HFFc6 (cell line): ENCODE data around the gene PELO. TPM values are rescaled to one million over a fixed set of nuclear protein-coding genes. Genes with fewer than 3 reads are reported as not detected.

Experiments
- DNase-seq: peaks from one replicate; pipeline ENCODE4 v3.0.0-alpha.2; 2018
- H3K27ac Mint-ChIP-seq: 2 replicates; pipeline ENCODE4 v1.8.0; 2020; ENCODE audit warnings: mild to moderate bottlenecking, mixed read lengths
- H3K27me3 Mint-ChIP-seq: 2 replicates; pipeline ENCODE4 v1.8.0; 2021; ENCODE audit warnings: mild to moderate bottlenecking, moderate library complexity, mixed read lengths; ENCODE audit not compliant: insufficient read depth
- H3K36me3 Mint-ChIP-seq: 2 replicates; pipeline ENCODE4 v1.8.0; 2021; ENCODE audit warnings: low read depth, mixed read lengths
- H3K4me1 Mint-ChIP-seq: 2 replicates; pipeline ENCODE4 v1.8.0; 2020; ENCODE audit warnings: low read depth, mixed read lengths
- H3K4me3 Mint-ChIP-seq: 2 replicates; pipeline ENCODE4 v1.8.0; 2020; ENCODE audit warnings: mild to moderate bottlenecking, moderate library complexity, mixed read lengths
- H3K9me3 Mint-ChIP-seq: 2 replicates; pipeline ENCODE4 v1.8.0; 2020; ENCODE audit warnings: mild to moderate bottlenecking, mixed read lengths
- CTCF ChIP-seq: fragments of 200-600 bp; sonication (generic); IDR thresholded peaks from 2 replicates; pipeline ENCODE4 v1.5.0; 2021; ENCODE audit warnings: antibody characterized with exemption, mild to moderate bottlenecking
- total RNA-seq, 6 experiments: library from RNA; stranded (reverse); fragmentation: NEBNext Ultra II Directional; extraction: Animal tissue kit (Norgen Biotek cat#: 25700); gene quantifications; 2 replicates in 1 of 6; 3 replicates in 5 of 6; pipeline ENCODE4 v1.2.3, GENCODE V29; 2021

The PELO gene
- total RNA-seq, 6 experiments from 2014 or later: 52.6 to 77.2 (median 72.8) TPM

- TF ChIP-seq CTCF: no peak
- Mint-ChIP-seq H3K36me3 (no peaks in the 10 kb centered on the region), H3K27ac (no peak overlapping the region), H3K27me3 (no peaks in the 10 kb centered on the region; the same call in 1 of the 2 replicates), H3K9me3 (no peaks in the 10 kb centered on the region), H3K4me3 (no peak overlapping the region), H3K4me1 (peaks cover 15% of the 10 kb centered on the region)
- DNase-seq: no peak
Observed at GRCh38 chr5:52779213-52779612, 8.5 kb upstream of the PELO start.

GRCh38 chr5:52783226-52783959 lies 4.3 kb upstream of the PELO start:
- peak; percentile 40 for DNase-seq
- Mint-ChIP-seq H3K4me3 (no peak overlapping the region), H3K27me3 (no peaks in the 10 kb centered on the region; the same call in 1 of the 2 replicates), H3K27ac (no peak overlapping the region), H3K4me1 (peaks cover 40% of the 10 kb centered on the region), H3K9me3 (no peaks in the 10 kb centered on the region), H3K36me3 (no peaks in the 10 kb centered on the region)
- no peak for TF ChIP-seq CTCF

- no peak overlapping the region for H3K4me3 Mint-ChIP-seq
- peaks cover 7% of the 10 kb centered on the region; the same call in 1 of the 2 replicates for H3K36me3 Mint-ChIP-seq
- no peak for TF ChIP-seq CTCF
- H3K27ac Mint-ChIP-seq: no peak overlapping the region
- peaks cover 51% of the 10 kb centered on the region for H3K4me1 Mint-ChIP-seq
- DNase-seq: no peak
- no peaks in the 10 kb centered on the region; the same call in 1 of the 2 replicates for H3K27me3 Mint-ChIP-seq
- H3K9me3 Mint-ChIP-seq: no peaks in the 10 kb centered on the region
Observed at GRCh38 chr5:52784737-52785136, 3.0 kb upstream of the PELO start.

- H3K27me3 Mint-ChIP-seq: no peaks in the 10 kb centered on the region; the same call in 1 of the 2 replicates
- H3K9me3 Mint-ChIP-seq: no peaks in the 10 kb centered on the region
- no peak for TF ChIP-seq CTCF
- H3K27ac Mint-ChIP-seq: no peak overlapping the region
- DNase-seq: no peak
- H3K36me3 Mint-ChIP-seq: peaks cover 23% of the 10 kb centered on the region
- H3K4me1 Mint-ChIP-seq: peaks cover 68% of the 10 kb centered on the region
- 0 out of 2 replicates have a peak overlapping the region, but pooled peaks have one; percentile 2 for H3K4me3 Mint-ChIP-seq
Observed at GRCh38 chr5:52786391-52786790, 1.3 kb upstream of the PELO start.

- Mint-ChIP-seq H3K4me1 (peaks cover 72% of the 10 kb centered on the region), H3K4me3 (peak overlapping the region; percentile 98), H3K9me3 (no peaks in the 10 kb centered on the region), H3K27me3 (no peaks in the 10 kb centered on the region; the same call in 1 of the 2 replicates), H3K27ac (peak overlapping the region; percentile 91), H3K36me3 (peaks cover 23% of the 10 kb centered on the region)
- TF ChIP-seq CTCF: no peak
- DNase-seq: no peak
Observed at GRCh38 chr5:52786949-52787599, 642 bp upstream of the PELO start.
